H1 (cell line): ENCODE measurements around the gene SHC1. TPM values are rescaled to one million over a fixed set of nuclear protein-coding genes. Genes with fewer than 3 reads are reported as not detected.

ENCODE experiments used
- CBX5 ChIP-seq: fragments of 300-800, 300-1000 bp; sonication (generic); IDR thresholded peaks from 2 replicates; pipeline ENCODE4 v1.7.1; 2016; ENCODE audit warnings: antibody characterized with exemption, low read length, low read depth
- CHD1 ChIP-seq: IDR thresholded peaks from 2 replicates; pipeline ENCODE4 v1.6.1; 2012; ENCODE audit warnings: low read depth, low read length, improper control_type of control experiment
- HDAC2 ChIP-seq, 2 experiments: fragments of 300-600 bp in 1 of 2; sonication (generic) in 1 of 2; IDR thresholded peaks; 2 replicates each; pipeline ENCODE4 v1.6.1; 2011 to 2012; ENCODE audit warnings: low read depth in 2 of 2, low read length in 2 of 2, mild to moderate bottlenecking in 2 of 2, moderate library complexity in 2 of 2, borderline replicate concordance in 1 of 2, inconsistent platforms in 1 of 2
- NANOG ChIP-seq: IDR thresholded peaks from 2 replicates; pipeline ENCODE4 v1.6.1; 2011; ENCODE audit warnings: low read length, low read depth, mild to moderate bottlenecking, inconsistent platforms; ENCODE audit not compliant: insufficient read depth, poor library complexity, severe bottlenecking
- NRF1 ChIP-seq: IDR thresholded peaks from 2 replicates; pipeline ENCODE4 v1.6.1; 2011; ENCODE audit warnings: mild to moderate bottlenecking, low read depth, low read length, improper control_type of control experiment
- PHF8 ChIP-seq: fragments of 200-600 bp; sonication (generic); conservative IDR thresholded peaks from 2 replicates; pipeline ENCODE4 v1.7.1; 2012; ENCODE audit warnings: low read depth, mild to moderate bottlenecking, inconsistent platforms, low read length, moderate library complexity
- POU5F1 ChIP-seq: IDR thresholded peaks from 2 replicates; pipeline ENCODE4 v1.6.1; 2011; ENCODE audit warnings: low read depth, mild to moderate bottlenecking, low read length, moderate library complexity
- RAD21 ChIP-seq, 2 experiments: IDR thresholded peaks in 1 of 2; conservative IDR thresholded peaks in 1 of 2; 2 replicates each; pipeline ENCODE4 v1.6.1; 2011; ENCODE audit warnings: low read depth in 2 of 2, low read length in 2 of 2, improper control_type of control experiment in 1 of 2, inconsistent platforms in 1 of 2, mild to moderate bottlenecking in 1 of 2, moderate library complexity in 1 of 2
- polyA plus RNA-seq, 7 experiments: library from polyadenylated mRNA; depleted of rRNA in 3 of 7; stranded (reverse) in 5 of 7; unstranded in 2 of 7; fragments of >200 nt in 5 of 7; fragments of 200-250 nt in 2 of 7; gene quantifications; 1 replicate in 5 of 7; 2 replicates in 1 of 7; 4 replicates in 1 of 7; pipeline versions ENCODE4 v1.2.1 to v1.2.3, GENCODE V29; 2011 to 2013; ENCODE audit warnings: missing spikeins in 2 of 7, mixed read lengths in 2 of 7
- total RNA-seq: library from RNA; stranded (reverse); fragmentation: NEBNext Ultra II Directional; extraction: Animal tissue kit (Norgen Biotek cat#: 25700); gene quantifications from 2 replicates; pipeline ENCODE4 v1.2.1, GENCODE V29; 2021
- TF ChIP-seq, protein P1 (sequence below), 3 experiments: IDR thresholded peaks; 1 replicate in 2 of 3; 2 replicates in 1 of 3; pipeline versions ENCODE4 v1.5.1 to v1.6.1; 2011; ENCODE audit warnings: low read length in 3 of 3, mild to moderate bottlenecking in 3 of 3, inconsistent platforms in 2 of 3, low read depth in 1 of 3, moderate library complexity in 1 of 3; ENCODE audit not compliant: insufficient read depth in 1 of 3; ENCODE audit errors: control extremely low read depth in 1 of 3
- TF ChIP-seq, protein P2 (sequence below): IDR thresholded peaks from 2 replicates; pipeline ENCODE4 v1.6.1; 2011; ENCODE audit warnings: low read depth, mild to moderate bottlenecking, low read length; ENCODE audit not compliant: insufficient read depth
- TF ChIP-seq, protein P3 (sequence below): IDR thresholded peaks from 2 replicates; pipeline ENCODE4 v1.6.1; 2011; ENCODE audit warnings: low read length, improper control_type of control experiment

The SHC1 gene
- total and polyA plus RNA-seq, 2 of the 8 experiments (the other 6 are each of a cell fraction or from before 2014, with no cell fraction given), result 177 to 212 TPM

DNA sequence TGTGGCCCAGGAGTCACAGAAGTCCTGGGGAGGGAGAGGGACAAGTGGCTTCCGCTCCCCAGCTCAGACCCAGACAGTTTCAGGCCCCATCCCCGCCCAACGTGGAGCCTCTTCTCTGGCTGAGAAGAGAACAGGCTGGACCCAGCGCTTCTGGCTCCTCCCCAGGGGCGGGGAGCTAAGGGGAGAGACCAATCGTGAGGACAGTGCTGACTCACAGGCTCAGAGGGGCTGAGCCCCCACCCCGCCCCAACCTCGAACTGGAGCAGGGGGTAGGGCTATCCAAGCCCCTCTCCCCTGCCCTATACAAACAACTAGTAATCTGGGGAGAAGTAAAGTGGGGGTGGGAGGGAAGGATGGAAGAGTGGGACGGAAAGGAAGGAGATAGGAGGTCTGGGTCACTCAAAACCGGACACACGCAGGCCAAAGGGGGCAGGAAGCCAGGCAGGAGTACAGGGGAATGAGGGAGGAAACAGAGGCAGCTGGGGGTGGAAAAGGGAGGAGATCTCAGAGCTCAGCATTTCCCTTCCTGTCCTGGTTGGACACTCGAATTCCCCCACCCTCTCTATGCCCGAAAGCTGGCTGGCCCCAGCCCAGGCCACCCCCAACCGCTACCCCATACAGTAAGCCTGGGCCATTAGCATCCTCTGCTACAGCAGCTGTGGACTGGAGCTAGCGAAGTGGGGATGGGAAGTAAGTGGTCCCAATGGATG is at the start of gene SHC1 (continued):
- TF ChIP-seq, protein P1, sequence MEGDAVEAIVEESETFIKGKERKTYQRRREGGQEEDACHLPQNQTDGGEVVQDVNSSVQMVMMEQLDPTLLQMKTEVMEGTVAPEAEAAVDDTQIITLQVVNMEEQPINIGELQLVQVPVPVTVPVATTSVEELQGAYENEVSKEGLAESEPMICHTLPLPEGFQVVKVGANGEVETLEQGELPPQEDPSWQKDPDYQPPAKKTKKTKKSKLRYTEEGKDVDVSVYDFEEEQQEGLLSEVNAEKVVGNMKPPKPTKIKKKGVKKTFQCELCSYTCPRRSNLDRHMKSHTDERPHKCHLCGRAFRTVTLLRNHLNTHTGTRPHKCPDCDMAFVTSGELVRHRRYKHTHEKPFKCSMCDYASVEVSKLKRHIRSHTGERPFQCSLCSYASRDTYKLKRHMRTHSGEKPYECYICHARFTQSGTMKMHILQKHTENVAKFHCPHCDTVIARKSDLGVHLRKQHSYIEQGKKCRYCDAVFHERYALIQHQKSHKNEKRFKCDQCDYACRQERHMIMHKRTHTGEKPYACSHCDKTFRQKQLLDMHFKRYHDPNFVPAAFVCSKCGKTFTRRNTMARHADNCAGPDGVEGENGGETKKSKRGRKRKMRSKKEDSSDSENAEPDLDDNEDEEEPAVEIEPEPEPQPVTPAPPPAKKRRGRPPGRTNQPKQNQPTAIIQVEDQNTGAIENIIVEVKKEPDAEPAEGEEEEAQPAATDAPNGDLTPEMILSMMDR (IDR thresholded peaks at IDR 0.05; ENCODE audit: control extremely low read depth in 1 of 3, insufficient read depth in 1 of 3, low read depth in 1 of 3, low read length in 3 of 3), result peak in 1 of 3 experiments; percentile 5; a peak in 1 of 4 replicates
- TF ChIP-seq, protein P2, sequence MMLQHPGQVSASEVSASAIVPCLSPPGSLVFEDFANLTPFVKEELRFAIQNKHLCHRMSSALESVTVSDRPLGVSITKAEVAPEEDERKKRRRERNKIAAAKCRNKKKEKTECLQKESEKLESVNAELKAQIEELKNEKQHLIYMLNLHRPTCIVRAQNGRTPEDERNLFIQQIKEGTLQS, result no peak
- TF ChIP-seq RAD21 (IDR thresholded peaks at IDR 0.05 in 1 of 2, conservative IDR thresholded peaks at IDR 0.05 in 1 of 2; ENCODE audit: low read depth in 2 of 2, low read length in 2 of 2) (no peak), POU5F1 (no peak), CHD1 (no peak), NANOG (no peak), CBX5 (no peak), NRF1 (no peak), HDAC2 (IDR thresholded peaks at IDR 0.05; ENCODE audit: borderline replicate concordance in 1 of 2, low read depth in 2 of 2, low read length in 2 of 2) (no peak), PHF8 (no peak)
- TF ChIP-seq, protein P3, sequence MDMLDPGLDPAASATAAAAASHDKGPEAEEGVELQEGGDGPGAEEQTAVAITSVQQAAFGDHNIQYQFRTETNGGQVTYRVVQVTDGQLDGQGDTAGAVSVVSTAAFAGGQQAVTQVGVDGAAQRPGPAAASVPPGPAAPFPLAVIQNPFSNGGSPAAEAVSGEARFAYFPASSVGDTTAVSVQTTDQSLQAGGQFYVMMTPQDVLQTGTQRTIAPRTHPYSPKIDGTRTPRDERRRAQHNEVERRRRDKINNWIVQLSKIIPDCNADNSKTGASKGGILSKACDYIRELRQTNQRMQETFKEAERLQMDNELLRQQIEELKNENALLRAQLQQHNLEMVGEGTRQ, result no peak
